ENCODE results near the gene TAX1BP1. TPM values are rescaled to one million over a fixed set of nuclear protein-coding genes. Genes with fewer than 3 reads are reported as not detected.

Gene TAX1BP1
- total and polyA plus RNA-seq, 2 donors (not counting 3 experiments of a cell fraction or from before 2014, with no cell fraction given): 77.7 to 93.2 TPM

- intact Hi-C loops (cut with micrococcal nuclease) (loop anchor here (2.0 kb wide), 1 partner anchor 686 kb away; no protein-coding TSS in a partner anchor), dilution Hi-C loops (cut with MboI; ENCODE audit: extremely low pct_ligation_motif_present, low sequenced_read_pairs) (no loop called here)
- TF ChIP-seq MAX (IDR thresholded peaks at IDR 0.05; ENCODE audit: insufficient read depth, insufficient read length) (no peak), POLR2A (IDR thresholded peaks at IDR 0.05; ENCODE audit: low read depth, low read length) (no peak), CTCF (IDR thresholded peaks at IDR 0.05; ENCODE audit: extremely low read depth in 1 of 2, insufficient read depth in 1 of 2, low read depth in 1 of 2, low read length in 2 of 2) (no peak), JUN (IDR thresholded peaks at IDR 0.05; ENCODE audit: borderline replicate concordance, insufficient read depth, insufficient read length, low read depth) (no peak), POLR2AphosphoS5 (IDR thresholded peaks at IDR 0.05; ENCODE audit: insufficient read depth, low read depth, low read length) (no peak), FOS (IDR thresholded peaks at IDR 0.05; ENCODE audit: borderline replicate concordance, insufficient read depth, low read length) (no peak), GATA2 (IDR thresholded peaks at IDR 0.05; ENCODE audit: insufficient read depth, insufficient read length, low read depth, low read length) (no peak), EZH2 (IDR thresholded peaks at IDR 0.05; ENCODE audit: borderline replicate concordance, low read depth, low read length, severe bottlenecking) (no peak), MYC (IDR thresholded peaks at IDR 0.05; ENCODE audit: low read depth, low read length) (no peak)
- Histone ChIP-seq H3K79me2 (ENCODE audit: control insufficient read depth, insufficient read depth, low read length) (no peaks in the 10 kb centered on the region), H3K4me1 (ENCODE audit: control insufficient read depth, extremely low read depth, insufficient read depth, low read length) (peaks cover 34% of the 10 kb centered on the region), H3K27ac (ENCODE audit: insufficient read depth, low read depth, low read length) (peak overlapping the region; percentile 95), H3K27me3 (ENCODE audit: control insufficient read depth in 2 of 2, insufficient read depth in 2 of 2, low read length in 2 of 2) (no peaks in the 10 kb centered on the region), H3K4me3 (replicated peaks in 1 of 3; ENCODE audit: insufficient read depth in 1 of 3, low read depth in 1 of 3, low read length in 3 of 3) (no peak overlapping the region), H3K36me3 (ENCODE audit: control insufficient read depth in 2 of 2, extremely low read depth in 1 of 2, insufficient read depth in 2 of 2, low read length in 2 of 2) (no peaks in the 10 kb centered on the region), H3K4me2 (ENCODE audit: insufficient read depth, low read length) (peak overlapping the region; percentile 36), H2AFZ (ENCODE audit: low read depth, low read length) (no peak overlapping the region), H3K9me1 (replicated peaks; ENCODE audit: control insufficient read depth, extremely low read depth, insufficient read depth, low read length) (no peaks in the 10 kb centered on the region), H3K9ac (replicated peaks; ENCODE audit: extremely low read depth, insufficient read depth, low read length) (no peak overlapping the region), H4K20me1 (replicated peaks; ENCODE audit: control insufficient read depth, extremely low read depth, insufficient read depth, low read length) (no peaks in the 10 kb centered on the region), H3K9me3 (replicated peaks; ENCODE audit: control insufficient read depth, insufficient read depth, low read length) (no peaks in the 10 kb centered on the region)
- BruUV-seq (replicated peaks): no TSS peak
- FAIRE-seq: no peak
- DNase-seq (ENCODE audit: low read depth, low spot score): no peak
- POLR2A ChIA-PET: no interaction called here
- CTCF ChIA-PET: interaction anchor here (1.2 kb wide), 2 partner anchors 100 to 219 kb away, joined by 3 to 4 read pairs; no protein-coding TSS in a partner anchor
Measured at GRCh38 chr7:27875061-27875460, 135.1 kb downstream of the TAX1BP1 start.

Measured in endothelial cell of umbilical vein (primary cell).